ENCODE data around the gene OSBPL2. TPM values are rescaled to one million over a fixed set of nuclear protein-coding genes. Genes with fewer than 3 reads are reported as not detected.

The OSBPL2 gene
- total RNA-seq, 2 experiments from 2014 or later, result 17.2 to 40.0 TPM

- TF ChIP-seq EZH2phosphoT487 (IDR thresholded peaks at IDR 0.05; ENCODE audit: borderline replicate concordance, low read depth, low read length) (no peak), CTCF (conservative IDR thresholded peaks at IDR 0.05; ENCODE audit: low read length) (no peak)
- intact Hi-C loops (cut with micrococcal nuclease; ENCODE audit: unreplicated experiment), result no loop called here
- Histone ChIP-seq H2AFZ (ENCODE audit: low read length) (no peak overlapping the region), H3K36me3 (ENCODE audit: insufficient read depth, low read length) (peaks cover 14% of the 10 kb centered on the region; the same call in 1 of the 2 replicates), H3K79me2 (ENCODE audit: insufficient read depth, low read depth, low read length) (no peaks in the 10 kb centered on the region), H3K27ac (ENCODE audit: low read depth, low read length, poor library complexity, severe bottlenecking) (no peak overlapping the region), H3K9me2 (ENCODE audit: insufficient read depth, low read length) (no peaks in the 10 kb centered on the region), H3K9me3 (ENCODE audit: low read length) (no peaks in the 10 kb centered on the region), H4K20me1 (ENCODE audit: insufficient read depth, low read length) (no peaks in the 10 kb centered on the region; the same call in 1 of the 2 replicates), H3K4me2 (ENCODE audit: low read length) (no peak overlapping the region), H3K4me3 (ENCODE audit: low read depth, low read length, poor library complexity, severe bottlenecking) (no peak overlapping the region), H3K4me1 (ENCODE audit: insufficient read depth, low read length, poor library complexity, severe bottlenecking) (no peaks in the 10 kb centered on the region)
- POLR2A ChIA-PET, result interaction anchor here (0.9 kb wide), 1 partner anchor 42 kb away, joined by 3 read pairs; no protein-coding TSS in a partner anchor
- no peak for DNase-seq (ENCODE audit: low spot score)
- no TSS peak for BruUV-seq (replicated peaks)
- CTCF ChIA-PET (ENCODE audit: unreplicated experiment), result no interaction called here
Measured at GRCh38 chr20:62258499-62259293, 20.4 kb downstream of the OSBPL2 start.

GRCh38 chr20:62259294-62259565 is 20.9 kb downstream of the OSBPL2 start:
- no peak for DNase-seq (ENCODE audit: low spot score)
- no peak overlapping the region for H3K4me3 ChIP-seq (ENCODE audit: low read depth, low read length, poor library complexity, severe bottlenecking)
- TF ChIP-seq EZH2phosphoT487 (IDR thresholded peaks at IDR 0.05; ENCODE audit: borderline replicate concordance, low read depth, low read length) (no peak), CTCF (conservative IDR thresholded peaks at IDR 0.05; ENCODE audit: low read length) (no peak)
- intact Hi-C loops (cut with micrococcal nuclease; ENCODE audit: unreplicated experiment), result no loop called here
- no peaks in the 10 kb centered on the region for H3K4me1 ChIP-seq (ENCODE audit: insufficient read depth, low read length, poor library complexity, severe bottlenecking)
- H4K20me1 ChIP-seq (ENCODE audit: insufficient read depth, low read length), result no peaks in the 10 kb centered on the region; the same call in 1 of the 2 replicates
- no TSS peak for BruUV-seq (replicated peaks)
- H3K79me2 ChIP-seq (ENCODE audit: insufficient read depth, low read depth, low read length), result no peaks in the 10 kb centered on the region
- ChIA-PET CTCF (ENCODE audit: unreplicated experiment) (no interaction called here), POLR2A (interaction anchor here (0.9 kb wide), 1 partner anchor 42 kb away, joined by 3 read pairs; no protein-coding TSS in a partner anchor)
- H3K4me2 ChIP-seq (ENCODE audit: low read length), result no peak overlapping the region
- H2AFZ ChIP-seq (ENCODE audit: low read length), result no peak overlapping the region
- peaks cover 14% of the 10 kb centered on the region; the same call in 1 of the 2 replicates for H3K36me3 ChIP-seq (ENCODE audit: insufficient read depth, low read length)
- H3K9me3 ChIP-seq (ENCODE audit: low read length), result no peaks in the 10 kb centered on the region
- H3K9me2 ChIP-seq (ENCODE audit: insufficient read depth, low read length), result no peaks in the 10 kb centered on the region
- no peak overlapping the region for H3K27ac ChIP-seq (ENCODE audit: low read depth, low read length, poor library complexity, severe bottlenecking)

DNA sequence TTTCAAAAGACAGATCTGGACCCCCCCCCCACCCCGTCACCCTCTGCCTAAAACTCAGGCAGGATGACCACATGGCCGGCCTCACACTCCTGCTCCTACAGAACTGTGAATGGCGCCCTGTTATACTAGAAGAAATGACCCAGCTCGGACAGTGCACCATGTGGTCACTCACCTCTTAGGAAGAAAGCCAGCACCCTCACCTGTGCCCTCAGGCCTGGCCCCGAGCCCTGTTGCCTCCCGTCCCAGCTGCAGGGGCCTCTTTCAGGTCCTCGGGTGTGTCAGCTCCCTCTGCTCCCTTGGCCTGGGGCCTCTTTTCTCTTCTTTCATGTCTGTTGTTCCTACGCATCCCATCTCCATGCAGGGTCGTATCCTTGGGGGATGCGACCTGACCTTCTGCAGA is 23.7 kb downstream of the OSBPL2 start:
- H3K79me2 ChIP-seq (ENCODE audit: insufficient read depth, low read depth, low read length), result no peaks in the 10 kb centered on the region
- BruUV-seq (replicated peaks), result no TSS peak
- no peak overlapping the region for H3K4me2 ChIP-seq (ENCODE audit: low read length)
- DNase-seq (ENCODE audit: low spot score), result no peak
- H3K36me3 ChIP-seq (ENCODE audit: insufficient read depth, low read length), result peaks cover 29% of the 10 kb centered on the region
- intact Hi-C loops (cut with micrococcal nuclease; ENCODE audit: unreplicated experiment), result no loop called here
- H3K9me3 ChIP-seq (ENCODE audit: low read length), result no peaks in the 10 kb centered on the region
- no peak overlapping the region for H3K27ac ChIP-seq (ENCODE audit: low read depth, low read length, poor library complexity, severe bottlenecking)
- CTCF ChIA-PET (ENCODE audit: unreplicated experiment), result no interaction called here
- no peak overlapping the region for H2AFZ ChIP-seq (ENCODE audit: low read length)
- H3K4me3 ChIP-seq (ENCODE audit: low read depth, low read length, poor library complexity, severe bottlenecking), result no peak overlapping the region
- no peaks in the 10 kb centered on the region for H3K9me2 ChIP-seq (ENCODE audit: insufficient read depth, low read length)
- no peaks in the 10 kb centered on the region for H4K20me1 ChIP-seq (ENCODE audit: insufficient read depth, low read length)
- POLR2A ChIA-PET, result no interaction called here
- no peaks in the 10 kb centered on the region for H3K4me1 ChIP-seq (ENCODE audit: insufficient read depth, low read length, poor library complexity, severe bottlenecking)
- TF ChIP-seq EZH2phosphoT487 (IDR thresholded peaks at IDR 0.05; ENCODE audit: borderline replicate concordance, low read depth, low read length) (no peak), CTCF (conservative IDR thresholded peaks at IDR 0.05; ENCODE audit: low read length) (no peak)

Measured in OCI-LY7 (cell line).